HCT116 (cell line): ENCODE measurements around the gene RPP21.

ENCODE experiments used
- CEBPB ChIP-seq: IDR thresholded peaks from 2 replicates; pipeline ENCODE4 v1.6.1; 2012; ENCODE audit warnings: low read depth
- POLR2A ChIP-seq: IDR thresholded peaks from 2 replicates; pipeline ENCODE4 v1.7.0; 2011; ENCODE audit warnings: borderline replicate concordance; ENCODE audit not compliant: insufficient read depth, insufficient read length; ENCODE audit errors: extremely low read depth

GRCh38 chr6:30326526-30327231 lies 18.3 kb upstream of the RPP21 start, which contains the start of gene TRIM39:
- TF ChIP-seq POLR2A (no peak), CEBPB (no peak)
